GOT3 (cell line): ENCODE data around the gene GLP1R.
"Not testable (repeated sequence)": the region's sequence is repeated elsewhere in the genome, so short reads cannot be mapped to it uniquely, and the experiment has no call there.

ENCODE experiments used
- DNase-seq: peaks from one replicate; lab custom pipeline; 2025; ENCODE audit warnings: mixed read lengths; lab: John Stamatoyannopoulos, UW

GLP1R gene

GRCh38 chr6:39128106-39128505 is 79.5 kb downstream of the GLP1R start:
- no peak for DNase-seq

- no peak for DNase-seq
These were observed 80.3 kb downstream of the GLP1R start for GRCh38 chr6:39128832-39129231.

- no peak for DNase-seq
These were observed 82.1 kb downstream of the GLP1R start for GRCh38 chr6:39130691-39131090.

- DNase-seq: not testable (repeated sequence)
These were observed 86.2 kb downstream of the GLP1R start for GRCh38 chr6:39134761-39135160.

GRCh38 chr6:39136207-39136606 is 87.6 kb downstream of the GLP1R start:
- not testable (repeated sequence) for DNase-seq

- DNase-seq: no peak
These were observed 88.7 kb downstream of the GLP1R start for GRCh38 chr6:39137245-39137644.
